ENCODE data around the gene GSTM2.

The GSTM2 gene

GRCh38 chr1:109719337-109719837 is 51.5 kb downstream of the GSTM2 start (continued):
- TF ChIP-seq, protein P1, sequence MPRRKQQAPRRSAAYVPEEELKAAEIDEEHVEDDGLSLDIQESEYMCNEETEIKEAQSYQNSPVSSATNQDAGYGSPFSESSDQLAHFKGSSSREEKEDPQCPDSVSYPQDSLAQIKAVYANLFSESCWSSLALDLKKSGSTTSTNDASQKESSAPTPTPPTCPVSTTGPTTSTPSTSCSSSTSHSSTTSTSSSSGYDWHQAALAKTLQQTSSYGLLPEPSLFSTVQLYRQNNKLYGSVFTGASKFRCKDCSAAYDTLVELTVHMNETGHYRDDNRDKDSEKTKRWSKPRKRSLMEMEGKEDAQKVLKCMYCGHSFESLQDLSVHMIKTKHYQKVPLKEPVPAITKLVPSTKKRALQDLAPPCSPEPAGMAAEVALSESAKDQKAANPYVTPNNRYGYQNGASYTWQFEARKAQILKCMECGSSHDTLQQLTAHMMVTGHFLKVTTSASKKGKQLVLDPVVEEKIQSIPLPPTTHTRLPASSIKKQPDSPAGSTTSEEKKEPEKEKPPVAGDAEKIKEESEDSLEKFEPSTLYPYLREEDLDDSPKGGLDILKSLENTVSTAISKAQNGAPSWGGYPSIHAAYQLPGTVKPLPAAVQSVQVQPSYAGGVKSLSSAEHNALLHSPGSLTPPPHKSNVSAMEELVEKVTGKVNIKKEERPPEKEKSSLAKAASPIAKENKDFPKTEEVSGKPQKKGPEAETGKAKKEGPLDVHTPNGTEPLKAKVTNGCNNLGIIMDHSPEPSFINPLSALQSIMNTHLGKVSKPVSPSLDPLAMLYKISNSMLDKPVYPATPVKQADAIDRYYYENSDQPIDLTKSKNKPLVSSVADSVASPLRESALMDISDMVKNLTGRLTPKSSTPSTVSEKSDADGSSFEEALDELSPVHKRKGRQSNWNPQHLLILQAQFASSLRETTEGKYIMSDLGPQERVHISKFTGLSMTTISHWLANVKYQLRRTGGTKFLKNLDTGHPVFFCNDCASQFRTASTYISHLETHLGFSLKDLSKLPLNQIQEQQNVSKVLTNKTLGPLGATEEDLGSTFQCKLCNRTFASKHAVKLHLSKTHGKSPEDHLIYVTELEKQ (tag by site-specific recombination; IDR thresholded peaks at IDR 0.05; ENCODE audit: borderline replicate concordance) = no peak
- no peak for TF ChIP-seq ZNF707 (tag by site-specific recombination; IDR thresholded peaks at IDR 0.05)

DNA sequence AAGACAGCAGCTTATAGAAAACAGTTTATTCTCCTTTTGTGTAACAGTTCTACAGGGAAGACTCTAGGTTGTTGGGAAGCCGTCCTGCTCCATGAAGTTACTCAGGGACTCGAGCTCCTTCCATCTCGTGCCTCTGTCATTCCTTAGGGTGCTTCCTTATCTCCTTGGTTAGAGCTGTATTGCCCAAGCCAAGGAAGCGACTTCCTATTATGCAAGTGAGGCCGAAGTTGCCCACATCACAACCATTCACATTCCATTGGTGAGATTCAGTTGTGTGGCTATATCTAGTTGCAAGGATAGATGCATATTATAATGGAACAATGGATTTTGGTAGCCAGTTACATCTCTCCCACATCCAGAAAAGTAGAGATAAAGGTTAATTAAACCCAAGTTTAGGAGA is 53.2 kb downstream of the GSTM2 start:
- H3K36me3 ChIP-seq (ENCODE audit: control insufficient read depth in 2 of 2, insufficient read depth in 1 of 2, low read length in 2 of 2) = no peaks in the 10 kb centered on the region
- H3K4me1 ChIP-seq (ENCODE audit: control insufficient read depth, insufficient read depth, low read length) = no peaks in the 10 kb centered on the region
- no peaks in the 10 kb centered on the region for H3K9me3 ChIP-seq (ENCODE audit: control insufficient read depth, insufficient read depth, low read depth, low read length)
- ChIA-PET CTCF (interaction anchor here (0.5 to 2.0 kb wide), 3 partner anchors 9 to 231 kb away, joined by 4 read pairs; partner anchors contain the start of gene GSTM5), POLR2A (no interaction called here)
- no peak overlapping the region for H3K27ac ChIP-seq (ENCODE audit: extremely low read depth, low read depth, low read length)
- TF ChIP-seq ZNF510 (tag by site-specific recombination; IDR thresholded peaks at IDR 0.05; ENCODE audit: insufficient replicate concordance) (no peak), ZNF274 (IDR thresholded peaks at IDR 0.05; ENCODE audit: low read length) (no peak), ZNF274 (tag by site-specific recombination; IDR thresholded peaks at IDR 0.05; ENCODE audit: borderline replicate concordance) (no peak), ZNF19 (tag by site-specific recombination; IDR thresholded peaks at IDR 0.05; ENCODE audit: low read depth) (no peak), ZBTB17 (tag by site-specific recombination; IDR thresholded peaks at IDR 0.05) (no peak), TRIM28 (IDR thresholded peaks at IDR 0.05; ENCODE audit: borderline replicate concordance, low read length) (no peak), ZSCAN5A (tag by site-specific recombination; IDR thresholded peaks at IDR 0.05) (no peak), ZNF610 (tag by site-specific recombination; IDR thresholded peaks at IDR 0.05; ENCODE audit: borderline replicate concordance) (no peak), REPIN1 (tag by site-specific recombination; IDR thresholded peaks at IDR 0.05; ENCODE audit: low read depth) (no peak), ZNF157 (tag by site-specific recombination; IDR thresholded peaks at IDR 0.05) (no peak), YY2 (tag by site-specific recombination; IDR thresholded peaks at IDR 0.05) (no peak)
- TF ChIP-seq, protein P2, sequence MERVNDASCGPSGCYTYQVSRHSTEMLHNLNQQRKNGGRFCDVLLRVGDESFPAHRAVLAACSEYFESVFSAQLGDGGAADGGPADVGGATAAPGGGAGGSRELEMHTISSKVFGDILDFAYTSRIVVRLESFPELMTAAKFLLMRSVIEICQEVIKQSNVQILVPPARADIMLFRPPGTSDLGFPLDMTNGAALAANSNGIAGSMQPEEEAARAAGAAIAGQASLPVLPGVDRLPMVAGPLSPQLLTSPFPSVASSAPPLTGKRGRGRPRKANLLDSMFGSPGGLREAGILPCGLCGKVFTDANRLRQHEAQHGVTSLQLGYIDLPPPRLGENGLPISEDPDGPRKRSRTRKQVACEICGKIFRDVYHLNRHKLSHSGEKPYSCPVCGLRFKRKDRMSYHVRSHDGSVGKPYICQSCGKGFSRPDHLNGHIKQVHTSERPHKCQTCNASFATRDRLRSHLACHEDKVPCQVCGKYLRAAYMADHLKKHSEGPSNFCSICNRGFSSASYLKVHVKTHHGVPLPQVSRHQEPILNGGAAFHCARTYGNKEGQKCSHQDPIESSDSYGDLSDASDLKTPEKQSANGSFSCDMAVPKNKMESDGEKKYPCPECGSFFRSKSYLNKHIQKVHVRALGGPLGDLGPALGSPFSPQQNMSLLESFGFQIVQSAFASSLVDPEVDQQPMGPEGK (tag by site-specific recombination; IDR thresholded peaks at IDR 0.05) = no peak
- no peak overlapping the region for H3K4me3 ChIP-seq (ENCODE audit: low read depth, low read length)

DNA sequence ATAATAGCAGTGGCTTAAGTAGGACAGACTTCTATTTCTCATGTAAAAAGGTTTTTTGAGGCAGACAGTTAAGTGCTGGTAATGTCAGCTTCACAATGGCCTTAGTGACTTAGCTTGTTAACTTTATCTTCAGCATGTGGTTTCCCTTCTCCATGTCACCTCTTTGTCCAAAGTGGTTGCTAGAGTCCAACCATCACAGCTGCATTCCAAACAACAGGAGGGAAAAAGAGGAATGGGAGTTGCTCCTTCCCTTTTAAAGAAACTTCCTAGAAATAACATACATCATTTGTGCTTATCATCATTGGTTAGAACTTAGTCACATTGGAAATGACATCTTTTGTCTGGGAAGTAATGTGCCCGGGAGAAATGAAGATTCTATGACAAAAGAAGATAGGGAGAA is 54.1 kb downstream of the GSTM2 start:
- no peak overlapping the region for H3K4me3 ChIP-seq (ENCODE audit: low read depth, low read length)
- no peaks in the 10 kb centered on the region for H3K36me3 ChIP-seq (ENCODE audit: control insufficient read depth in 2 of 2, insufficient read depth in 1 of 2, low read length in 2 of 2)
- H3K9me3 ChIP-seq (ENCODE audit: control insufficient read depth, insufficient read depth, low read depth, low read length) = no peaks in the 10 kb centered on the region
- CTCF ChIA-PET = no interaction called here
- TF ChIP-seq, protein P1 (tag by site-specific recombination; IDR thresholded peaks at IDR 0.05; ENCODE audit: borderline replicate concordance) = no peak
- peak; percentile 17 for TF ChIP-seq SETDB1 (IDR thresholded peaks at IDR 0.05; ENCODE audit: insufficient read length, low read length)
- no peak overlapping the region for H3K27ac ChIP-seq (ENCODE audit: extremely low read depth, low read depth, low read length)
- POLR2A ChIA-PET = no interaction called here
- no peaks in the 10 kb centered on the region for H3K4me1 ChIP-seq (ENCODE audit: control insufficient read depth, insufficient read depth, low read length)

Data from HEK293 (cell line).